GM23338 (cell line): ENCODE results near the gene RXFP3. TPM values are rescaled to one million over a fixed set of nuclear protein-coding genes. Genes with fewer than 3 reads are reported as not detected.

Experiments
- ATAC-seq: fragments of 200-7000 bp; cut with Tn5 transposase; 3 replicates; pipeline ENCODE4 v1.9.1; 2020
- DNase-seq: peaks from one replicate; pipeline ENCODE4 v3.0.0-alpha.2; 2015; ENCODE audit warnings: low spot score
- H2AFZ ChIP-seq: fragments of 200-600 bp; sonication (generic); 2 replicates; pipeline ENCODE4 v1.8.0; 2016; ENCODE audit warnings: antibody characterized with exemption, mild to moderate bottlenecking, moderate library complexity
- H3F3A ChIP-seq: fragments of 200-600 bp; sonication (generic); replicated peaks from 2 replicates; pipeline ENCODE4 v1.8.0; 2017; ENCODE audit warnings: antibody characterized with exemption, mixed run types, low read depth
- H3K27ac ChIP-seq: fragments of 200-600 bp; sonication (generic); 2 replicates; pipeline ENCODE4 v1.6.1; 2016; ENCODE audit warnings: low read depth
- H3K27me3 ChIP-seq: fragments of 200-600 bp; sonication (generic); 2 replicates; pipeline ENCODE4 v1.8.0; 2016; ENCODE audit warnings: mild to moderate bottlenecking, mixed run types, moderate library complexity; ENCODE audit not compliant: insufficient read depth
- H3K36me3 ChIP-seq: fragments of 200-600 bp; sonication (generic); 2 replicates; pipeline ENCODE4 v1.8.0; 2016; ENCODE audit warnings: mild to moderate bottlenecking; ENCODE audit not compliant: insufficient read depth
- H3K4me1 ChIP-seq: fragments of 200-600 bp; sonication (generic); 2 replicates; pipeline ENCODE4 v1.8.0; 2016; ENCODE audit warnings: mild to moderate bottlenecking, moderate library complexity; ENCODE audit not compliant: insufficient read depth
- H3K4me2 ChIP-seq: fragments of 200-600 bp; sonication (generic); 2 replicates; pipeline ENCODE4 v1.7.1; 2017; ENCODE audit warnings: mixed run types
- H3K4me3 ChIP-seq: fragments of 200-600 bp; sonication (generic); 2 replicates; pipeline ENCODE4 v1.6.1; 2016; ENCODE audit warnings: mixed run types
- H3K79me2 ChIP-seq: fragments of 200-600 bp; sonication (generic); replicated peaks from 2 replicates; pipeline ENCODE4 v1.8.0; 2017; ENCODE audit warnings: mild to moderate bottlenecking; ENCODE audit not compliant: insufficient read depth
- H3K9me2 ChIP-seq: fragments of 200-600 bp; sonication (generic); 2 replicates; pipeline ENCODE4 v1.8.0; 2017; ENCODE audit not compliant: insufficient read depth
- H4K20me1 ChIP-seq: fragments of 200-600 bp; sonication (generic); replicated peaks from 2 replicates; pipeline ENCODE4 v1.8.0; 2017; ENCODE audit warnings: mild to moderate bottlenecking; ENCODE audit not compliant: insufficient read depth
- H3K27ac Mint-ChIP-seq: 2 replicates; pipeline ENCODE4 v1.8.0; 2020; ENCODE audit warnings: inconsistent platforms, mild to moderate bottlenecking, moderate library complexity, mixed read lengths
- H3K27me3 Mint-ChIP-seq: 3 replicates; pipeline ENCODE4 v1.8.0; 2022; ENCODE audit warnings: low read depth, mild to moderate bottlenecking, moderate library complexity, mixed read lengths, inconsistent platforms; ENCODE audit not compliant: insufficient read depth, poor library complexity
- H3K36me3 Mint-ChIP-seq: 3 replicates; pipeline ENCODE4 v1.8.0; 2021; ENCODE audit warnings: low read depth, mild to moderate bottlenecking, inconsistent platforms, moderate library complexity, mixed read lengths
- H3K4me1 Mint-ChIP-seq: 3 replicates; pipeline ENCODE4 v1.8.0; 2020; ENCODE audit warnings: mild to moderate bottlenecking, inconsistent platforms, mixed read lengths
- H3K4me3 Mint-ChIP-seq: 3 replicates; pipeline ENCODE4 v1.8.0; 2021; ENCODE audit warnings: moderate library complexity, mild to moderate bottlenecking, inconsistent platforms, mixed read lengths
- H3K9me3 Mint-ChIP-seq: 3 replicates; pipeline ENCODE4 v1.8.0; 2020; ENCODE audit warnings: moderate library complexity, mild to moderate bottlenecking, inconsistent platforms, mixed read lengths
- CREB1 ChIP-seq: fragments of 250-450 bp; sonication (Bioruptor Pico); IDR thresholded peaks from 2 replicates; pipeline ENCODE4 v1.5.0; 2020; ENCODE audit warnings: low read depth, mild to moderate bottlenecking, moderate library complexity
- CTCF ChIP-seq, 2 experiments: fragments of 200-600 bp in 1 of 2; sonication (generic) in 1 of 2; conservative IDR thresholded peaks; 2 replicates each; pipeline versions ENCODE4 v1.5.1 to v1.6.1; 2016 to 2017; ENCODE audit warnings: antibody characterized with exemption in 2 of 2, low read depth in 2 of 2, mild to moderate bottlenecking in 2 of 2, moderate library complexity in 1 of 2
- ETS1 ChIP-seq: IDR thresholded peaks from 2 replicates; pipeline ENCODE4 v1.6.1; 2016; ENCODE audit warnings: antibody characterized with exemption
- EZH2 ChIP-seq: fragments of 200-600 bp; sonication (generic); IDR thresholded peaks from one replicate; pipeline ENCODE4 v1.8.0; 2017; ENCODE audit warnings: antibody characterized with exemption, mild to moderate bottlenecking, low read depth; ENCODE audit not compliant: unreplicated experiment
- EZH2phosphoT487 ChIP-seq: fragments of 200-600 bp; sonication (generic); IDR thresholded peaks from one replicate; pipeline ENCODE4 v1.8.1; 2018; ENCODE audit warnings: antibody characterized with exemption; ENCODE audit not compliant: unreplicated experiment
- JUNB ChIP-seq: IDR thresholded peaks from one replicate; pipeline ENCODE4 v1.6.1; 2016; ENCODE audit warnings: antibody characterized with exemption; ENCODE audit not compliant: unreplicated experiment
- NANOG ChIP-seq: IDR thresholded peaks from 2 replicates; pipeline ENCODE4 v1.6.1; 2016; ENCODE audit warnings: antibody characterized with exemption, borderline replicate concordance
- POLR2AphosphoS5 ChIP-seq: IDR thresholded peaks from 2 replicates; pipeline ENCODE4 v1.6.1; 2016; ENCODE audit warnings: antibody characterized with exemption, low read depth
- STAT1 ChIP-seq: IDR thresholded peaks from one replicate; pipeline ENCODE4 v1.6.1; 2016; ENCODE audit warnings: antibody characterized with exemption; ENCODE audit not compliant: unreplicated experiment
- ZNF114 ChIP-seq: fragments of 250-450 bp; sonication (Bioruptor Pico); IDR thresholded peaks from 2 replicates; pipeline ENCODE4 v1.5.0; 2020; ENCODE audit warnings: mild to moderate bottlenecking, moderate library complexity
- polyA plus RNA-seq: library from polyadenylated mRNA; unstranded; fragments of >200 nt; fragmentation: Nextera tagmentation; extraction: Ambion mirVana; gene quantifications from 2 replicates; pipeline ENCODE4 v1.2.1, GENCODE V29; 2016
- total RNA-seq: library from RNA; depleted of rRNA; stranded (reverse); fragments of >200 nt; shearing (Covaris generic); gene quantifications from 2 replicates; pipeline ENCODE4 v1.2.3, GENCODE V29; 2014
- TF ChIP-seq, protein P1 (sequence below): fragments of 250-450 bp; sonication (Bioruptor Pico); IDR thresholded peaks from 2 replicates; pipeline ENCODE4 v1.5.0; 2020; ENCODE audit warnings: mild to moderate bottlenecking, moderate library complexity

Gene RXFP3
- total and polyA plus RNA-seq, 2 experiments from 2014 or later, result not detected

GRCh38 chr5:33921002-33921401 lies 15.2 kb upstream of the RXFP3 start (continued):
- TF ChIP-seq CTCF (conservative IDR thresholded peaks at IDR 0.05; ENCODE audit: low read depth in 2 of 2), result no peak
- TF ChIP-seq EZH2phosphoT487, result no peak
- no peak for TF ChIP-seq EZH2
- TF ChIP-seq POLR2AphosphoS5, result no peak
- TF ChIP-seq ZNF114 (CRISPR knock-in tag), result no peak
- TF ChIP-seq NANOG, result no peak
- TF ChIP-seq JUNB, result no peak

GRCh38 chr5:33925278-33925677 lies 10.9 kb upstream of the RXFP3 start:
- H3K27ac Mint-ChIP-seq, result no peak overlapping the region
- H3K27me3 Mint-ChIP-seq, result peaks cover 3% of the 10 kb centered on the region
- Histone ChIP-seq H2AFZ (no peak overlapping the region), H3K4me3 (no peak overlapping the region), H3F3A (no peaks in the 10 kb centered on the region), H3K4me2 (no peak overlapping the region), H3K27me3 (no peaks in the 10 kb centered on the region), H3K4me1 (peaks cover 33% of the 10 kb centered on the region), H3K36me3 (no peaks in the 10 kb centered on the region), H3K79me2 (no peaks in the 10 kb centered on the region), H3K9me2 (peaks cover 22% of the 10 kb centered on the region), H4K20me1 (no peaks in the 10 kb centered on the region), H3K27ac (no peak overlapping the region)
- no peaks in the 10 kb centered on the region; the same call in 2 of the 3 replicates for H3K36me3 Mint-ChIP-seq
- no peak for DNase-seq
- ATAC-seq, result no peak
- no peak overlapping the region for H3K4me3 Mint-ChIP-seq
- no peaks in the 10 kb centered on the region for H3K9me3 Mint-ChIP-seq
- peaks cover 20% of the 10 kb centered on the region for H3K4me1 Mint-ChIP-seq
- TF ChIP-seq ETS1 (no peak), CREB1 (CRISPR knock-in tag) (no peak), EZH2 (no peak), ZNF114 (CRISPR knock-in tag) (no peak), NANOG (no peak), JUNB (no peak), EZH2phosphoT487 (no peak), CTCF (conservative IDR thresholded peaks at IDR 0.05; ENCODE audit: low read depth in 2 of 2) (no peak), POLR2AphosphoS5 (no peak), STAT1 (no peak)
- TF ChIP-seq, protein P1, sequence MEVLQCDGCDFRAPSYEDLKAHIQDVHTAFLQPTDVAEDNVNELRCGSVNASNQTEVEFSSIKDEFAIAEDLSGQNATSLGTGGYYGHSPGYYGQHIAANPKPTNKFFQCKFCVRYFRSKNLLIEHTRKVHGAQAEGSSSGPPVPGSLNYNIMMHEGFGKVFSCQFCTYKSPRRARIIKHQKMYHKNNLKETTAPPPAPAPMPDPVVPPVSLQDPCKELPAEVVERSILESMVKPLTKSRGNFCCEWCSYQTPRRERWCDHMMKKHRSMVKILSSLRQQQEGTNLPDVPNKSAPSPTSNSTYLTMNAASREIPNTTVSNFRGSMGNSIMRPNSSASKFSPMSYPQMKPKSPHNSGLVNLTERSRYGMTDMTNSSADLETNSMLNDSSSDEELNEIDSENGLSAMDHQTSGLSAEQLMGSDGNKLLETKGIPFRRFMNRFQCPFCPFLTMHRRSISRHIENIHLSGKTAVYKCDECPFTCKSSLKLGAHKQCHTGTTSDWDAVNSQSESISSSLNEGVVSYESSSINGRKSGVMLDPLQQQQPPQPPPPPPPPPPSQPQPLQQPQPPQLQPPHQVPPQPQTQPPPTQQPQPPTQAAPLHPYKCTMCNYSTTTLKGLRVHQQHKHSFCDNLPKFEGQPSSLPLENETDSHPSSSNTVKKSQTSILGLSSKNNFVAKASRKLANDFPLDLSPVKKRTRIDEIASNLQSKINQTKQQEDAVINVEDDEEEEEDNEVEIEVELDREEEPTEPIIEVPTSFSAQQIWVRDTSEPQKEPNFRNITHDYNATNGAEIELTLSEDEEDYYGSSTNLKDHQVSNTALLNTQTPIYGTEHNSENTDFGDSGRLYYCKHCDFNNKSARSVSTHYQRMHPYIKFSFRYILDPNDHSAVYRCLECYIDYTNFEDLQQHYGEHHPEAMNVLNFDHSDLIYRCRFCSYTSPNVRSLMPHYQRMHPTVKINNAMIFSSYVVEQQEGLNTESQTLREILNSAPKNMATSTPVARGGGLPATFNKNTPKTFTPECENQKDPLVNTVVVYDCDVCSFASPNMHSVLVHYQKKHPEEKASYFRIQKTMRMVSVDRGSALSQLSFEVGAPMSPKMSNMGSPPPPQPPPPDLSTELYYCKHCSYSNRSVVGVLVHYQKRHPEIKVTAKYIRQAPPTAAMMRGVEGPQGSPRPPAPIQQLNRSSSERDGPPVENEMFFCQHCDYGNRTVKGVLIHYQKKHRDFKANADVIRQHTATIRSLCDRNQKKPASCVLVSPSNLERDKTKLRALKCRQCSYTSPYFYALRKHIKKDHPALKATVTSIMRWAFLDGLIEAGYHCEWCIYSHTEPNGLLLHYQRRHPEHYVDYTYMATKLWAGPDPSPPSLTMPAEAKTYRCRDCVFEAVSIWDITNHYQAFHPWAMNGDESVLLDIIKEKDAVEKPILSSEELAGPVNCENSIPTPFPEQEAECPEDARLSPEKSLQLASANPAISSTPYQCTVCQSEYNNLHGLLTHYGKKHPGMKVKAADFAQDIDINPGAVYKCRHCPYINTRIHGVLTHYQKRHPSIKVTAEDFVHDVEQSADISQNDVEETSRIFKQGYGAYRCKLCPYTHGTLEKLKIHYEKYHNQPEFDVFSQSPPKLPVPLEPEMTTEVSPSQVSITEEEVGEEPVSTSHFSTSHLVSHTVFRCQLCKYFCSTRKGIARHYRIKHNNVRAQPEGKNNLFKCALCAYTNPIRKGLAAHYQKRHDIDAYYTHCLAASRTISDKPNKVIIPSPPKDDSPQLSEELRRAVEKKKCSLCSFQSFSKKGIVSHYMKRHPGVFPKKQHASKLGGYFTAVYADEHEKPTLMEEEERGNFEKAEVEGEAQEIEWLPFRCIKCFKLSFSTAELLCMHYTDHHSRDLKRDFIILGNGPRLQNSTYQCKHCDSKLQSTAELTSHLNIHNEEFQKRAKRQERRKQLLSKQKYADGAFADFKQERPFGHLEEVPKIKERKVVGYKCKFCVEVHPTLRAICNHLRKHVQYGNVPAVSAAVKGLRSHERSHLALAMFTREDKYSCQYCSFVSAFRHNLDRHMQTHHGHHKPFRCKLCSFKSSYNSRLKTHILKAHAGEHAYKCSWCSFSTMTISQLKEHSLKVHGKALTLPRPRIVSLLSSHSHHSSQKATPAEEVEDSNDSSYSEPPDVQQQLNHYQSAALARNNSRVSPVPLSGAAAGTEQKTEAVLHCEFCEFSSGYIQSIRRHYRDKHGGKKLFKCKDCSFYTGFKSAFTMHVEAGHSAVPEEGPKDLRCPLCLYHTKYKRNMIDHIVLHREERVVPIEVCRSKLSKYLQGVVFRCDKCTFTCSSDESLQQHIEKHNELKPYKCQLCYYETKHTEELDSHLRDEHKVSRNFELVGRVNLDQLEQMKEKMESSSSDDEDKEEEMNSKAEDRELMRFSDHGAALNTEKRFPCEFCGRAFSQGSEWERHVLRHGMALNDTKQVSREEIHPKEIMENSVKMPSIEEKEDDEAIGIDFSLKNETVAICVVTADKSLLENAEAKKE (CRISPR knock-in tag), result no peak
